ENCODE results near the gene TMEM151A. TPM values are rescaled to one million over a fixed set of nuclear protein-coding genes. Genes with fewer than 3 reads are reported as not detected.
A peak's percentile ranks its signal among the peaks of the same experiment; 100 is the strongest.

Gene TMEM151A
- total and polyA plus RNA-seq, 2 of the 4 experiments (the other 2 are of a cell fraction): 0.03 TPM; not detected in 1

- H3K18ac ChIP-seq (ENCODE audit: low read depth, low read length): no peak overlapping the region
- peaks cover 28 to 49% of the 10 kb centered on the region in 2 experiments for H3K79me1 ChIP-seq (ENCODE audit: low read depth in 1 of 2, low read length in 2 of 2)
- no peak overlapping the region for H4K5ac ChIP-seq (ENCODE audit: low read depth, low read length)
- DNase-seq (no peak), ATAC-seq (ENCODE audit: low read depth) (peak; percentile 4)
- H2BK120ac ChIP-seq (ENCODE audit: low read depth, low read length): no peak overlapping the region
- H3K9ac ChIP-seq (ENCODE audit: low read depth, low read length): peak overlapping the region; percentile 88
- intact Hi-C loops (cut with micrococcal nuclease) (loop anchor here (2.0 kb wide), 2 partner anchors 36 to 188 kb away; partner anchors contain the start of gene PACS1), in situ Hi-C loops (cut with MboI; ENCODE audit: low sequenced_read_pairs) (no loop called here), dilution Hi-C loops (cut with HindIII; ENCODE audit: low sequenced_read_pairs, unreplicated experiment) (no loop called here)
- TF ChIP-seq MAZ (IDR thresholded peaks at IDR 0.05; ENCODE audit: borderline replicate concordance, low read depth, low read length) (no peak), USF2 (IDR thresholded peaks at IDR 0.05; ENCODE audit: low read depth, low read length) (no peak), POLR2A (IDR thresholded peaks at IDR 0.05; ENCODE audit: low read depth, low read length) (no peak), FOS (IDR thresholded peaks at IDR 0.05; ENCODE audit: low read depth, low read length) (no peak), MXI1 (IDR thresholded peaks at IDR 0.05; ENCODE audit: borderline replicate concordance, low read depth, low read length) (no peak), CHD1 (IDR thresholded peaks at IDR 0.05; ENCODE audit: low read depth, low read length) (no peak), SMC3 (IDR thresholded peaks at IDR 0.05; ENCODE audit: low read depth, low read length) (no peak), RCOR1 (IDR thresholded peaks at IDR 0.05; ENCODE audit: insufficient replicate concordance, low read length) (no peak), CEBPB (IDR thresholded peaks at IDR 0.05; ENCODE audit: low read depth, low read length) (no peak), MAFK (IDR thresholded peaks at IDR 0.05; ENCODE audit: low read depth, low read length) (no peak), BHLHE40 (IDR thresholded peaks at IDR 0.05; ENCODE audit: low read depth, low read length) (no peak), RFX5 (IDR thresholded peaks at IDR 0.05; ENCODE audit: low read depth, low read length) (no peak), NFE2L2 (IDR thresholded peaks at IDR 0.05; ENCODE audit: low read depth, low read length) (no peak), ELK1 (IDR thresholded peaks at IDR 0.05; ENCODE audit: borderline replicate concordance, low read depth, low read length) (no peak), CTCF (conservative IDR thresholded peaks at IDR 0.05; ENCODE audit: low read depth, low read length) (no peak), RAD21 (IDR thresholded peaks at IDR 0.05; ENCODE audit: low read length) (no peak)
- peak overlapping the region; percentile 72 for H3K4me3 ChIP-seq (ENCODE audit: insufficient read depth, low read depth, low read length)
- no TSS peak for BruUV-seq (replicated peaks)
- peak overlapping the region; percentile 72 for H3K27ac ChIP-seq (ENCODE audit: insufficient read depth, low read length)
- H2BK5ac ChIP-seq (ENCODE audit: low read depth, low read length, poor library complexity, severe bottlenecking): peak overlapping the region; percentile 15
- no peak overlapping the region for H4K91ac ChIP-seq (ENCODE audit: insufficient read depth, low read depth, low read length)
- H3K27me3 ChIP-seq (ENCODE audit: control insufficient read depth, insufficient read depth, low read length): no peaks in the 10 kb centered on the region
- peak overlapping the region; percentile 96 for H2AK9ac ChIP-seq (replicated peaks; ENCODE audit: low read depth, low read length, poor library complexity)
- H3K4me2 ChIP-seq (ENCODE audit: low read depth, low read length): peak overlapping the region; percentile 93
- H3K14ac ChIP-seq (replicated peaks; ENCODE audit: low read depth, low read length): peak overlapping the region; percentile 31; the same call in 1 of the 2 replicates
- WGBS, 2 experiments (ENCODE audit: extremely low coverage in 2 of 2, insufficient read length in 1 of 2): 3% methylated on average over 18 of the region's 28 CpGs; no CpG with 5 or more reads in 1 of the 2 experiments
- ChIA-PET CTCF (interaction anchor here (0.6 to 1.0 kb wide), 3 partner anchors 24 to 562 kb away, joined by 3 to 4 read pairs (median 3); no protein-coding TSS in a partner anchor), POLR2A (ENCODE audit: unreplicated experiment) (no interaction called here)
- peak overlapping the region; percentile 21; the same call in 1 of the 2 replicates for H3K23ac ChIP-seq (ENCODE audit: low read depth, low read length)
- H3K4me1 ChIP-seq (ENCODE audit: control insufficient read depth, insufficient read depth, low read length): peaks cover 8% of the 10 kb centered on the region; the same call in 1 of the 2 replicates
- 0 out of 2 replicates have a peak overlapping the region, but pooled peaks have one; percentile 3 for H3K4ac ChIP-seq (ENCODE audit: low read depth, low read length)
- no peak overlapping the region for H2BK15ac ChIP-seq (ENCODE audit: low read depth, low read length)
- H3K9me1 ChIP-seq (ENCODE audit: insufficient read depth, low read length): no peaks in the 10 kb centered on the region; the same call in 1 of the 2 replicates
- peak overlapping the region; percentile 80 for H2AK5ac ChIP-seq (ENCODE audit: low read depth, low read length)
- peaks cover 36% of the 10 kb centered on the region for H3K36me3 ChIP-seq (ENCODE audit: control insufficient read depth, insufficient read depth, low read length)
- peak overlapping the region in 1 of 2 experiments; percentile 29; a peak in 2 of 4 replicates for H4K8ac ChIP-seq (ENCODE audit: low read depth in 2 of 2, low read length in 2 of 2)
- no peak overlapping the region for H3K56ac ChIP-seq (ENCODE audit: extremely low read depth, insufficient read depth, low read length)
- no peaks in the 10 kb centered on the region for H3K9me3 ChIP-seq (ENCODE audit: control insufficient read depth, insufficient read depth, low read length)
- no peak overlapping the region for H2BK20ac ChIP-seq (ENCODE audit: low read depth, low read length)
- H4K20me1 ChIP-seq (ENCODE audit: insufficient read depth, low read length): peaks cover 19% of the 10 kb centered on the region
- H2AFZ ChIP-seq (replicated peaks; ENCODE audit: low read length, poor library complexity): peak overlapping the region; percentile 98
Observed at GRCh38 chr11:66258473-66258893, 33.2 kb upstream of the TMEM151A start.

Measured in IMR-90 (cell line).